ENCODE measurements around the gene E2F7. TPM values are rescaled to one million over a fixed set of nuclear protein-coding genes. Genes with fewer than 3 reads are reported as not detected.

E2F7 gene
- total and polyA plus RNA-seq, 2 of the 13 experiments (the other 11 are each of a cell fraction or from before 2014, with no cell fraction given): 1.7 to 7.3 TPM

- no peak for TF ChIP-seq ZNF318 (CRISPR knock-in tag; IDR thresholded peaks at IDR 0.05)
These were observed 5.1 kb downstream of the E2F7 start (continued) for GRCh38 chr12:77060136-77060882.

- DNase-seq (ENCODE audit: low spot score): no peak
- no peak for FAIRE-seq
- no peak overlapping the region for H3K4me3 ChIP-seq (replicated peaks in 1 of 3; ENCODE audit: insufficient read depth in 1 of 3, low read depth in 2 of 3, low read length in 3 of 3)
- WGBS (ENCODE audit: low lambda C conversion rate): over 99% methylated on average over 5 of the region's 5 CpGs
- ChIA-PET POLR2A (no interaction called here), CTCF (ENCODE audit: low intra/inter-chr PET ratio, low total read pairs) (no interaction called here)
- H3K4me1 ChIP-seq (ENCODE audit: insufficient read depth, low read length): peaks cover 6% of the 10 kb centered on the region
- peaks cover 0 to 12% of the 10 kb centered on the region in 2 experiments; a peak in 2 of 5 replicates for H3K36me3 ChIP-seq (replicated peaks in 1 of 2; ENCODE audit: control insufficient read depth in 1 of 2, insufficient read depth in 2 of 2, low read length in 2 of 2)
- ATAC-seq: no peak
- intact Hi-C loops (cut with micrococcal nuclease; ENCODE audit: unreplicated experiment): no loop called here
- H4K20me1 ChIP-seq (ENCODE audit: insufficient read depth, low read length): no peaks in the 10 kb centered on the region
- H3K79me2 ChIP-seq (ENCODE audit: insufficient read depth, low read length): no peaks in the 10 kb centered on the region
- H3K27me3 ChIP-seq (ENCODE audit: control insufficient read depth in 1 of 2, insufficient read depth in 2 of 2, low read length in 2 of 2): no peaks in the 10 kb centered on the region
- BruUV-seq (replicated peaks): no TSS peak
- no peaks in the 10 kb centered on the region for H3K9me3 ChIP-seq (ENCODE audit: low read length)
- no peak overlapping the region for H3K9ac ChIP-seq (ENCODE audit: insufficient read depth, low read depth, low read length)
- H3K27ac ChIP-seq (ENCODE audit: extremely low read length, insufficient read depth, low read length): no peak overlapping the region
- H3K4me2 ChIP-seq (ENCODE audit: low read depth, low read length): no peak overlapping the region
- H2AFZ ChIP-seq (ENCODE audit: low read length): no peak overlapping the region
- in situ Hi-C loops (cut with HindIII; ENCODE audit: extremely low pct_ligation_motif_present, low pct_unique_long_range_greater_than_20kb): no loop called here
- TF ChIP-seq ETV5 (CRISPR knock-in tag; IDR thresholded peaks at IDR 0.05; ENCODE audit: borderline replicate concordance): no peak
- no peak for TF ChIP-seq ZNF207 (IDR thresholded peaks at IDR 0.05; ENCODE audit: borderline replicate concordance)
- no peak for TF ChIP-seq ZBTB21 (CRISPR knock-in tag; IDR thresholded peaks at IDR 0.05)
- no peak for TF ChIP-seq ZNF367 (CRISPR knock-in tag; IDR thresholded peaks at IDR 0.05; ENCODE audit: borderline replicate concordance)
- no peak for TF ChIP-seq RBAK (CRISPR knock-in tag; IDR thresholded peaks at IDR 0.05)
- TF ChIP-seq ZNF282 (IDR thresholded peaks at IDR 0.05; ENCODE audit: partially characterized antibody): no peak
- TF ChIP-seq ATF5 (CRISPR knock-in tag; IDR thresholded peaks at IDR 0.05; ENCODE audit: low read depth): no peak
- TF ChIP-seq ZNF513 (CRISPR knock-in tag; conservative IDR thresholded peaks at IDR 0.05): no peak
These were observed 6.6 kb downstream of the E2F7 start for GRCh38 chr12:77058740-77059139.
